CD8-positive, alpha-beta memory T cell (primary cell): ENCODE results near the gene SPRY1. TPM values are rescaled to one million over a fixed set of nuclear protein-coding genes. Genes with fewer than 3 reads are reported as not detected.

Source experiments
- CTCF ChIA-PET: fragments of 350-600 bp; sonication (Branson Sonifier 250); formaldehyde crosslinking; loops from one replicate; lab custom pipeline; 2021; ENCODE audit warnings: antibody characterized with exemption; lab: Charles Lee
- POLR2A ChIA-PET: fragments of 350-600 bp; sonication (Branson Sonifier 250); formaldehyde crosslinking; loops from one replicate; lab custom pipeline; 2021; ENCODE audit warnings: antibody characterized with exemption; lab: Charles Lee
- DNase-seq, 5 donors: peaks; one replicate each; pipeline versions ENCODE4 v3.0.0 to v3.0.0-alpha.2; 2020 to 2022; ENCODE audit warnings: mixed read lengths in 1 of 5
- H3K27ac ChIP-seq: one replicate; pipeline ENCODE4 v1.7.0; 2013; ENCODE audit warnings: low read depth, mild to moderate bottlenecking, low read length, moderate library complexity
- H3K27me3 ChIP-seq: 2 replicates; pipeline ENCODE4 v1.7.0; 2013; ENCODE audit warnings: low read length, mild to moderate bottlenecking; ENCODE audit not compliant: insufficient read depth, poor library complexity, severe bottlenecking
- H3K36me3 ChIP-seq: 2 replicates; pipeline ENCODE4 v1.7.0; 2013; ENCODE audit warnings: mild to moderate bottlenecking, low read length, moderate library complexity; ENCODE audit not compliant: insufficient read depth
- H3K4me1 ChIP-seq: 2 replicates; pipeline ENCODE4 v1.7.0; 2013; ENCODE audit warnings: mild to moderate bottlenecking, low read length, moderate library complexity; ENCODE audit not compliant: insufficient read depth
- H3K4me3 ChIP-seq: 2 replicates; pipeline ENCODE4 v1.7.0; 2013; ENCODE audit warnings: mild to moderate bottlenecking, low read length
- H3K9me3 ChIP-seq: 2 replicates; pipeline ENCODE4 v1.7.0; 2013; ENCODE audit warnings: mild to moderate bottlenecking, low read length
- H3K27ac Mint-ChIP-seq, 8 donors: one replicate each; pipeline ENCODE4 v1.8.0; 2020 to 2021; ENCODE audit warnings: mixed read lengths in 8 of 8, mild to moderate bottlenecking in 6 of 8, inconsistent platforms in 3 of 8, moderate library complexity in 3 of 8
- H3K27me3 Mint-ChIP-seq, 2 donors: one replicate each; pipeline ENCODE4 v1.8.0; 2020 to 2021; ENCODE audit warnings: mixed read lengths in 2 of 2, mild to moderate bottlenecking in 1 of 2, moderate library complexity in 1 of 2
- H3K36me3 Mint-ChIP-seq, 3 donors: one replicate each; pipeline ENCODE4 v1.8.0; 2020 to 2021; ENCODE audit warnings: mixed read lengths in 3 of 3, inconsistent platforms in 1 of 3, mild to moderate bottlenecking in 1 of 3
- H3K4me1 Mint-ChIP-seq, 3 donors: one replicate each; pipeline ENCODE4 v1.8.0; 2020 to 2021; ENCODE audit warnings: mixed read lengths in 3 of 3, inconsistent platforms in 1 of 3, mild to moderate bottlenecking in 1 of 3
- H3K4me3 Mint-ChIP-seq, 7 donors: one replicate each; pipeline ENCODE4 v1.8.0; 2020 to 2021; ENCODE audit warnings: mixed read lengths in 7 of 7, mild to moderate bottlenecking in 6 of 7, moderate library complexity in 4 of 7, inconsistent platforms in 2 of 7
- H3K9me3 Mint-ChIP-seq, 5 donors: one replicate each; pipeline ENCODE4 v1.8.0; 2020 to 2022; ENCODE audit warnings: mixed read lengths in 5 of 5, mild to moderate bottlenecking in 3 of 5, moderate library complexity in 2 of 5, inconsistent platforms in 1 of 5
- polyA plus RNA-seq: library from polyadenylated mRNA; unstranded; fragments of 300-500 nt; fragmentation: Illumina TruSeq; gene quantifications from one replicate; pipeline ENCODE4 v1.2.3, GENCODE V29; 2021
- total RNA-seq, 2 experiments: library from RNA; stranded (reverse); gene quantifications; one replicate each; pipeline ENCODE4 v1.2.3, GENCODE V29; 2021

Gene SPRY1
- total and polyA plus RNA-seq, 3 experiments from 2014 or later, result 27.2 to 40.8 (median 40.6) TPM

- peak overlapping the region; percentile 26 for H3K27ac ChIP-seq
- H3K27ac Mint-ChIP-seq, result peak overlapping the region; percentile 49 to 97 (median 86)
- POLR2A ChIA-PET, result interaction anchor here (0.7 kb wide), 1 partner anchor 1158 kb away, joined by 3 read pairs; no protein-coding TSS in a partner anchor
These were observed 2.4 kb downstream of the SPRY1 start for GRCh38 chr4:123398853-123399626.

DNA sequence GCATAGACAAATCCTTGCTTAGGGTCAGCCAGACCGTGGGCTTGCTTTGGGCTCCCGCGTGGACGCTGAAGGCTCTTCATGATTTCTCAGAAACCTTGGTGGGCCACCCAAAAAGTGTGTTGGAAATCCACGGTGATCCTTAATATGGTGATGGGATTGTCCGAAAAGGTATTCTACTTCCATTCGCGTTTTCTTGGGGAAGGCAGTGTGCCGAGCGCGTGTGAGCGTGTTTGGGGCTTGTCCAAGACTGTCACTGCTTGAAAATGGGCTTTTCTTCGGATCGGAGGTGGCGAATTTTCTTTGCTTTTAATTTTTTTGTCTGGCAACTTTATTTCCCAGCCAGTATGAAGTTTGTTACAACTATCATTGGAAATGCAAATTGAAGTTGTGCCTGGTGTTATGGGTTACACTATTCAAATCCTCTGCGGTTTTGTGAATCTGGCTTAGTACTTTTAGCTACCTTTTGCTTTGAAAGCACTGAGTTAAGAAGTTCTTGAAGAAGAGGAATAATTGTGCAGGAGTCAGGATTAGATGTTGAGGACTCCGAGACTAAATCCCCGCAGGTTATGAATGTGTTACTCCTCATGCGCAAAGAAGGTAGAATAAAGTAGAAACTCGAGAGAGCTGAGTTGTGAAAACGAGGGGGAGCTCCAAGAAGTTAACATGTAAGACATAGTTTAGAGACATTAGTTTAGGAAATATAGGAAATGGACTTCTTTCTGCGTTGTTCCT lies 3.2 kb downstream of the SPRY1 start:
- H3K9me3 Mint-ChIP-seq, result no peaks in the 10 kb centered on the region
- H3K4me1 ChIP-seq, result peaks cover 15% of the 10 kb centered on the region
- no peak overlapping the region for H3K27ac ChIP-seq
- no peaks in the 10 kb centered on the region for H3K27me3 ChIP-seq
- H3K27ac Mint-ChIP-seq, result peak overlapping the region; percentile 49 to 97 (median 86)
- H3K9me3 ChIP-seq, result no peaks in the 10 kb centered on the region
- peak overlapping the region; percentile 86 to 98 (median 88) for H3K4me3 Mint-ChIP-seq
- DNase-seq, result no peak
- peaks cover 2 to 21% (median 6%) of the 10 kb centered on the region in 3 donors for H3K36me3 Mint-ChIP-seq
- peak overlapping the region; percentile 53 for H3K4me3 ChIP-seq
- H3K36me3 ChIP-seq, result no peaks in the 10 kb centered on the region
- peaks cover 10 to 37% of the 10 kb centered on the region in 2 donors for H3K27me3 Mint-ChIP-seq
- ChIA-PET POLR2A (interaction anchor here (0.7 kb wide), 1 partner anchor 1159 kb away, joined by 3 read pairs; no protein-coding TSS in a partner anchor), CTCF (interaction anchor here (1.0 to 1.8 kb wide), 5 partner anchors 12 to 164 kb away, joined by 3 to 8 read pairs (median 3); no protein-coding TSS in a partner anchor)
- H3K4me1 Mint-ChIP-seq, result peaks cover 30 to 41% (median 30%) of the 10 kb centered on the region in 3 donors

More at GRCh38 chr4:123398853-123399626, 2.4 kb downstream of the SPRY1 start:
- H3K4me3 ChIP-seq, result peak overlapping the region; percentile 53
- peak; percentile 37 to 73 (median 51) for DNase-seq
- H3K4me1 Mint-ChIP-seq, result peaks cover 30 to 41% (median 30%) of the 10 kb centered on the region in 3 donors
- H3K27me3 ChIP-seq, result no peaks in the 10 kb centered on the region
- H3K4me1 ChIP-seq, result peaks cover 15% of the 10 kb centered on the region
- peaks cover 10 to 37% of the 10 kb centered on the region in 2 donors for H3K27me3 Mint-ChIP-seq
- H3K9me3 ChIP-seq, result no peaks in the 10 kb centered on the region
- no peaks in the 10 kb centered on the region for H3K36me3 ChIP-seq
- peak overlapping the region; percentile 86 to 98 (median 88) for H3K4me3 Mint-ChIP-seq
- CTCF ChIA-PET, result interaction anchor here (1.0 to 1.8 kb wide), 6 partner anchors 13 to 165 kb away, joined by 3 to 8 read pairs (median 3); no protein-coding TSS in a partner anchor
- peaks cover 0 to 2% (median 0%) of the 10 kb centered on the region in 5 donors for H3K9me3 Mint-ChIP-seq
- H3K36me3 Mint-ChIP-seq, result peaks cover 2 to 21% (median 6%) of the 10 kb centered on the region in 3 donors

DNA sequence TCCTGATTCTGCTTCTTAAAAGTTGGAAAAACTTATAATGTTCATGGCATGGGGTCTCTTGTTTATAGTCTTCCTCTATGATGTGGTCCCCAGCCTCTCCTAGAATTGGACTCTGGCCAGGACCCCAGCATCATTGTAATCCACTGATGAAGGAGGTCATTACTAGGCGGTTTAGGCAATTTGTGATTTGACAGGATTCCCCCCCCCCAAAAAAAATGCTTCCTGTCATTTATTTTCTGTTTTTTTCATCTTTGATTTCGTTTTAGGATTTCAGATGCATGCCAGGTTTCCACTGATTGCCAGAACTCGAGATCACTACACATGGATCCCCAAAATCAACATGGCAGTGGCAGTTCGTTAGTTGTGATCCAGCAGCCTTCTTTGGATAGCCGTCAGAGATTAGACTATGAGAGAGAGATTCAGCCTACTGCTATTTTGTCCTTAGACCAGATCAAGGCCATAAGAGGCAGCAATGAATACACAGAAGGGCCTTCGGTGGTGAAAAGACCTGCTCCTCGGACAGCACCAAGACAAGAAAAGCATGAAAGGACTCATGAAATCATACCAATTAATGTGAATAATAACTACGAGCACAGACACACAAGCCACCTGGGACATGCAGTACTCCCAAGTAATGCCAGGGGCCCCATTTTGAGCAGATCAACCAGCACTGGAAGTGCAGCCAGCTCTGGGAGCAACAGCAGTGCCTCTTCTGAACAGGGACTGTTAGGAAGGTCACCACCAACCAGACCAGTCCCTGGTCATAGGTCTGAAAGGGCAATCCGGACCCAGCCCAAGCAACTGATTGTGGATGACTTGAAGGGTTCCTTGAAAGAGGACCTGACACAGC lies 4.9 kb downstream of the SPRY1 start:
- Histone ChIP-seq H3K9me3 (no peaks in the 10 kb centered on the region), H3K4me1 (peaks cover 15% of the 10 kb centered on the region), H3K4me3 (no peak overlapping the region), H3K36me3 (no peaks in the 10 kb centered on the region), H3K27me3 (no peaks in the 10 kb centered on the region), H3K27ac (no peak overlapping the region)
- peaks cover 27 to 45% (median 27%) of the 10 kb centered on the region in 3 donors for H3K4me1 Mint-ChIP-seq
- H3K27me3 Mint-ChIP-seq, result peaks cover 10 to 34% of the 10 kb centered on the region in 2 donors
- CTCF ChIA-PET, result no interaction called here
- no peak for DNase-seq
- H3K4me3 Mint-ChIP-seq, result peak overlapping the region in 4 of 7 donors; percentile 12 to 58 (median 46)
- H3K27ac Mint-ChIP-seq, result peak overlapping the region in 3 of 8 donors; percentile 6 to 80 (median 20)
- peaks cover 2 to 21% (median 6%) of the 10 kb centered on the region in 3 donors for H3K36me3 Mint-ChIP-seq
- H3K9me3 Mint-ChIP-seq, result no peaks in the 10 kb centered on the region
- POLR2A ChIA-PET, result no interaction called here

DNA sequence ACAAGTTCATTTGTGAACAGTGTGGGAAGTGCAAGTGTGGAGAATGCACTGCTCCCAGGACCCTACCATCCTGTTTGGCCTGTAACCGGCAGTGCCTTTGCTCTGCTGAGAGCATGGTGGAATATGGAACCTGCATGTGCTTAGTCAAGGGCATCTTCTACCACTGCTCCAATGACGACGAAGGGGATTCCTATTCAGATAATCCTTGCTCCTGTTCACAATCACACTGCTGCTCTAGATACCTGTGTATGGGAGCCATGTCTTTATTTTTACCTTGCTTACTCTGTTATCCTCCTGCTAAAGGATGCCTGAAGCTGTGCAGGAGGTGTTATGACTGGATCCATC lies 5.5 kb downstream of the SPRY1 start:
- no peaks in the 10 kb centered on the region for H3K27me3 ChIP-seq
- peaks cover 22 to 41% (median 26%) of the 10 kb centered on the region in 3 donors for H3K4me1 Mint-ChIP-seq
- no peaks in the 10 kb centered on the region for H3K36me3 ChIP-seq
- no peaks in the 10 kb centered on the region for H3K9me3 ChIP-seq
- peaks cover 12 to 32% of the 10 kb centered on the region in 2 donors for H3K27me3 Mint-ChIP-seq
- DNase-seq, result no peak
- peak overlapping the region in 1 of 8 donors; percentile 10 for H3K27ac Mint-ChIP-seq
- H3K4me3 ChIP-seq, result no peak overlapping the region
- no peak overlapping the region for H3K4me3 Mint-ChIP-seq
- peaks cover 2 to 21% (median 6%) of the 10 kb centered on the region in 3 donors for H3K36me3 Mint-ChIP-seq
- no peaks in the 10 kb centered on the region for H3K9me3 Mint-ChIP-seq
- ChIA-PET POLR2A (no interaction called here), CTCF (no interaction called here)
- H3K4me1 ChIP-seq, result peaks cover 15% of the 10 kb centered on the region
- H3K27ac ChIP-seq, result no peak overlapping the region

GRCh38 chr4:123403080-123403604 lies 6.5 kb downstream of the SPRY1 start:
- Mint-ChIP-seq H3K36me3 (peaks cover 2 to 19% (median 6%) of the 10 kb centered on the region in 3 donors), H3K4me3 (peak overlapping the region in 1 of 7 donors; percentile 82), H3K9me3 (no peaks in the 10 kb centered on the region), H3K4me1 (peaks cover 17 to 37% (median 24%) of the 10 kb centered on the region in 3 donors), H3K27me3 (peaks cover 12 to 32% of the 10 kb centered on the region in 2 donors), H3K27ac (peak overlapping the region in 1 of 8 donors; percentile 9)
- Histone ChIP-seq H3K27me3 (no peaks in the 10 kb centered on the region), H3K27ac (no peak overlapping the region), H3K4me1 (peaks cover 15% of the 10 kb centered on the region), H3K36me3 (no peaks in the 10 kb centered on the region), H3K4me3 (no peak overlapping the region), H3K9me3 (no peaks in the 10 kb centered on the region)
- DNase-seq, result no peak
- ChIA-PET POLR2A (no interaction called here), CTCF (no interaction called here)

- H3K4me3 ChIP-seq, result no peak overlapping the region
- Mint-ChIP-seq H3K4me3 (no peak overlapping the region), H3K9me3 (no peaks in the 10 kb centered on the region), H3K4me1 (peaks cover 9 to 30% (median 16%) of the 10 kb centered on the region in 3 donors), H3K27me3 (peaks cover 11 to 29% of the 10 kb centered on the region in 2 donors), H3K36me3 (peaks cover 2 to 17% (median 6%) of the 10 kb centered on the region in 3 donors), H3K27ac (no peak overlapping the region)
- no peaks in the 10 kb centered on the region for H3K9me3 ChIP-seq
- H3K36me3 ChIP-seq, result no peaks in the 10 kb centered on the region
- CTCF ChIA-PET, result interaction anchor here (1.1 kb wide), 1 partner anchor 15 kb away, joined by 3 read pairs; no protein-coding TSS in a partner anchor
- H3K27ac ChIP-seq, result no peak overlapping the region
- H3K27me3 ChIP-seq, result no peaks in the 10 kb centered on the region
- peaks cover 8% of the 10 kb centered on the region for H3K4me1 ChIP-seq
- no peak for DNase-seq
- POLR2A ChIA-PET, result no interaction called here
These were observed 7.9 kb downstream of the SPRY1 start for GRCh38 chr4:123404533-123404932.

- Histone ChIP-seq H3K4me3 (no peak overlapping the region), H3K36me3 (no peaks in the 10 kb centered on the region), H3K27ac (no peak overlapping the region), H3K9me3 (no peaks in the 10 kb centered on the region), H3K27me3 (no peaks in the 10 kb centered on the region), H3K4me1 (no peaks in the 10 kb centered on the region)
- peaks cover 9 to 20% of the 10 kb centered on the region in 2 donors for H3K27me3 Mint-ChIP-seq
- DNase-seq, result no peak
- peaks cover 2 to 15% (median 6%) of the 10 kb centered on the region in 3 donors for H3K36me3 Mint-ChIP-seq
- no peak overlapping the region for H3K4me3 Mint-ChIP-seq
- H3K9me3 Mint-ChIP-seq, result no peaks in the 10 kb centered on the region
- peak overlapping the region in 1 of 8 donors; percentile 49 for H3K27ac Mint-ChIP-seq
- H3K4me1 Mint-ChIP-seq, result peaks cover under 1 to 21% (median 8%) of the 10 kb centered on the region in 3 donors
- ChIA-PET CTCF (interaction anchor here (1.1 kb wide), 1 partner anchor 16 kb away, joined by 3 read pairs; no protein-coding TSS in a partner anchor), POLR2A (no interaction called here)
These were observed 8.8 kb downstream of the SPRY1 start for GRCh38 chr4:123405267-123405865.
